Neuronal stem cell (in vitro differentiated cells): ENCODE results near the gene ACSL6.

ENCODE experiments used
- DNase-seq: peaks from one replicate; pipeline ENCODE4 v3.0.0-alpha.2; 2013; ENCODE audit warnings: low spot score
- H2AFZ ChIP-seq: one replicate; pipeline ENCODE4 v1.6.1; 2013; ENCODE audit warnings: mild to moderate bottlenecking, low read length, inconsistent platforms
- H2AK5ac ChIP-seq: 2 replicates; pipeline ENCODE4 v1.6.1; 2013; ENCODE audit warnings: low read depth, mild to moderate bottlenecking, inconsistent platforms, low read length, moderate library complexity, mixed read lengths
- H2BK120ac ChIP-seq: 2 replicates; pipeline ENCODE4 v1.6.1; 2013; ENCODE audit warnings: low read depth, mild to moderate bottlenecking, inconsistent platforms, low read length, moderate library complexity, mixed read lengths
- H2BK12ac ChIP-seq: one replicate; pipeline ENCODE4 v1.6.1; 2013; ENCODE audit warnings: low read length, inconsistent platforms
- H2BK15ac ChIP-seq: 2 replicates; pipeline ENCODE4 v1.6.1; 2013; ENCODE audit warnings: mild to moderate bottlenecking, low read length, inconsistent platforms, mixed read lengths
- H2BK5ac ChIP-seq: one replicate; pipeline ENCODE4 v1.6.1; 2013; ENCODE audit warnings: inconsistent platforms, mild to moderate bottlenecking, low read length, moderate library complexity
- H3K14ac ChIP-seq: one replicate; pipeline ENCODE4 v1.6.1; 2013; ENCODE audit warnings: low read length, inconsistent platforms
- H3K18ac ChIP-seq: 2 replicates; pipeline ENCODE4 v1.6.1; 2013; ENCODE audit warnings: low read length, inconsistent platforms
- H3K23ac ChIP-seq: 2 replicates; pipeline ENCODE4 v1.6.1; 2013; ENCODE audit warnings: low read depth, mild to moderate bottlenecking, mixed read lengths, low read length, inconsistent platforms; ENCODE audit not compliant: poor library complexity
- H3K27ac ChIP-seq: replicated peaks from 3 replicates; pipeline ENCODE4 v1.5.1; 2013; ENCODE audit warnings: low read length, inconsistent platforms
- H3K27me3 ChIP-seq, 3 experiments: 2 replicates each; pipeline ENCODE4 v1.6.1; 2013; ENCODE audit warnings: low read length in 3 of 3, mild to moderate bottlenecking in 2 of 3, inconsistent platforms in 1 of 3, low read depth in 1 of 3, mixed read lengths in 1 of 3, moderate library complexity in 1 of 3; ENCODE audit not compliant: control insufficient read depth in 3 of 3, insufficient read depth in 3 of 3
- H3K36me3 ChIP-seq, 2 donors: replicated peaks in 1 of 2; 2 replicates each; pipeline ENCODE4 v1.6.1; 2013; ENCODE audit warnings: low read length in 2 of 2; ENCODE audit not compliant: control insufficient read depth in 2 of 2, insufficient read depth in 2 of 2
- H3K4ac ChIP-seq: 2 replicates; pipeline ENCODE4 v1.6.1; 2013; ENCODE audit warnings: inconsistent platforms, mild to moderate bottlenecking, low read length, moderate library complexity
- H3K4me1 ChIP-seq, 2 donors: 1 replicate in 1 of 2; 2 replicates in 1 of 2; pipeline ENCODE4 v1.6.1; 2013; ENCODE audit warnings: low read length in 2 of 2, low read depth in 1 of 2; ENCODE audit not compliant: control insufficient read depth in 2 of 2, insufficient read depth in 1 of 2
- H3K4me2 ChIP-seq: one replicate; pipeline ENCODE4 v1.6.1; 2013; ENCODE audit warnings: mild to moderate bottlenecking, low read length, inconsistent platforms; ENCODE audit not compliant: insufficient read depth, poor library complexity, severe bottlenecking
- H3K4me3 ChIP-seq, 2 donors: 2 replicates each; pipeline ENCODE4 v1.5.1; 2013; ENCODE audit warnings: low read length in 2 of 2, mild to moderate bottlenecking in 2 of 2, inconsistent platforms in 1 of 2, moderate library complexity in 1 of 2
- H3K79me1 ChIP-seq: one replicate; pipeline ENCODE4 v1.6.1; 2013; ENCODE audit warnings: low read depth, mild to moderate bottlenecking, inconsistent platforms, low read length, moderate library complexity
- H3K9ac ChIP-seq: one replicate; pipeline ENCODE4 v1.6.1; 2013; ENCODE audit warnings: mild to moderate bottlenecking, low read depth, low read length, inconsistent platforms; ENCODE audit not compliant: poor library complexity
- H3K9me3 ChIP-seq, 2 donors: replicated peaks in 1 of 2; 2 replicates each; pipeline versions ENCODE3 to v1.6.1; 2013; ENCODE audit warnings: low read length in 2 of 2, mild to moderate bottlenecking in 2 of 2, inconsistent platforms in 1 of 2, low read depth in 1 of 2, mixed read lengths in 1 of 2, moderate library complexity in 1 of 2; ENCODE audit not compliant: control insufficient read depth in 2 of 2, insufficient read depth in 1 of 2
- H4K8ac ChIP-seq: one replicate; pipeline ENCODE4 v1.6.1; 2013; ENCODE audit warnings: low read depth, mild to moderate bottlenecking, inconsistent platforms, low read length, moderate library complexity
- H4K91ac ChIP-seq: one replicate; pipeline ENCODE4 v1.6.1; 2013; ENCODE audit warnings: low read length, low read depth, mild to moderate bottlenecking, inconsistent platforms; ENCODE audit not compliant: poor library complexity
- WGBS, 2 donors: extraction: QIAGEN DNeasy Blood & Tissue Kit; methylation state at CpG; one replicate each; pipeline ENCODE4 v1.1.7; 2013; ENCODE audit warnings: missing lambda C conversion rate in 2 of 2, mixed read lengths in 1 of 2; ENCODE audit not compliant: insufficient read length in 2 of 2, insufficient replicate concordance in 1 of 2; ENCODE audit errors: extremely low coverage in 2 of 2; 5-methylcytosine and 5-hydroxymethylcytosine counted together

ACSL6 gene

GRCh38 chr5:132009706-132010405 is 1.6 kb downstream of the ACSL6 start:
- Histone ChIP-seq H3K27me3 (peaks cover 4 to 49% (median 33%) of the 10 kb centered on the region in 3 experiments), H2BK5ac (no peak overlapping the region), H3K4me1 (peaks cover 4 to 5% of the 10 kb centered on the region in 2 donors)

DNA sequence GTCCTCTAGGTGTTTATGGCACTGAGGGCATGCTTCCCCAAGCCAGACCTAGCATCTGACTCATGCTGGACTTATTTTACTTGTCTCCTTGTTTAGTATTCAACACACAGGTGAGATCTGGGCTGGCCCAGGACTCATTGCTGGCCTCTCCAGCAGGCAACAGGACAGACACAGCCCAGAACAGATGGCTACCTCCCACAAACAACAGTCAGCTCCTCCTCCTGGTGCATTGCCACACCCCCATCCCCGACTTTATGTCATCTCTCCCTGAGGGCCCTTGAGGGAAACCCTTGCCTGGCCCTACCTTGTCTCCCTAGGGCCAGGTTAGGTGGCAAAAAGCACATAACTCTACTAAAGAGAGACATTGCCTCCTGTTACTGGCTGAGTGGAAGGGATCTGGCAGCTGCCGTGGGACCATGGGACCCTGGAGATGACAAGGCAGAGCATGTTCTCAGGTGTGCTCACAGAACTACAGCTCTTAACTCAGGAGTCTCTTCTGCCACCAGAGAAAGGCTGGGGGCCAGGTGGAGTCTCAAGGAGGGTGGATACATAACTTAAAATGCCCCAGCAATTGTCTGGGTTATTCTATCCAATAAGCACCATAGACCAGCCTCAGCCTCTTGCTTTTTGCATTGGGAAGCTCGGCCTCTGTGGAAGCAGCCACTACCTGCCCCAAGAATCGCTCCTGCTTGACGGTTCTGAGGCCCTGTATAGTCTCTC is 2.3 kb downstream of the ACSL6 start:
- Histone ChIP-seq H3K9me3 (no peaks in the 10 kb centered on the region), H3K18ac (no peak overlapping the region), H3K27me3 (peaks cover 4 to 49% (median 33%) of the 10 kb centered on the region in 3 experiments), H2AK5ac (no peak overlapping the region), H3K4me2 (no peak overlapping the region), H3K4me3 (no peak overlapping the region), H4K91ac (no peak overlapping the region), H3K27ac (no peak overlapping the region), H2BK12ac (no peak overlapping the region), H4K8ac (no peak overlapping the region), H2BK15ac (no peak overlapping the region), H2BK5ac (no peak overlapping the region), H3K4ac (no peak overlapping the region), H3K9ac (no peak overlapping the region), H2AFZ (no peak overlapping the region), H3K79me1 (no peaks in the 10 kb centered on the region), H3K4me1 (peaks cover 4 to 5% of the 10 kb centered on the region in 2 donors), H3K23ac (no peak overlapping the region), H2BK120ac (no peak overlapping the region), H3K14ac (no peak overlapping the region), H3K36me3 (no peaks in the 10 kb centered on the region)
- no peak for DNase-seq
- WGBS, 2 donors, result no CpG with 5 or more reads among the region's 5 CpGs

More at GRCh38 chr5:132009706-132010405, 1.6 kb downstream of the ACSL6 start:
- no peak overlapping the region for H3K18ac ChIP-seq
- no peak overlapping the region for H3K4me3 ChIP-seq
- H4K8ac ChIP-seq, result no peak overlapping the region
- H2AK5ac ChIP-seq, result no peak overlapping the region
- H2BK120ac ChIP-seq, result no peak overlapping the region
- no peak for DNase-seq
- no peak overlapping the region for H2BK12ac ChIP-seq
- no peak overlapping the region for H2BK15ac ChIP-seq
- no CpG with 5 or more reads among the region's 3 CpGs for WGBS, 2 donors
- H4K91ac ChIP-seq, result no peak overlapping the region
- no peaks in the 10 kb centered on the region for H3K9me3 ChIP-seq
- H3K27ac ChIP-seq, result no peak overlapping the region
- no peak overlapping the region for H3K4me2 ChIP-seq
- no peaks in the 10 kb centered on the region for H3K79me1 ChIP-seq
- no peaks in the 10 kb centered on the region for H3K36me3 ChIP-seq
- H3K9ac ChIP-seq, result no peak overlapping the region
- H3K14ac ChIP-seq, result no peak overlapping the region
- H3K23ac ChIP-seq, result peak overlapping the region; percentile 14
- no peak overlapping the region for H2AFZ ChIP-seq
- H3K4ac ChIP-seq, result no peak overlapping the region

- Histone ChIP-seq H3K27me3 (peaks cover 4 to 44% (median 33%) of the 10 kb centered on the region in 3 experiments), H3K4me1 (peaks cover 5 to 8% of the 10 kb centered on the region in 2 donors), H2BK12ac (no peak overlapping the region), H3K23ac (no peak overlapping the region), H2BK5ac (no peak overlapping the region), H3K4me3 (no peak overlapping the region), H3K9me3 (no peaks in the 10 kb centered on the region), H2BK120ac (no peak overlapping the region), H3K4me2 (no peak overlapping the region), H2AK5ac (no peak overlapping the region), H3K18ac (no peak overlapping the region), H3K79me1 (no peaks in the 10 kb centered on the region), H2AFZ (no peak overlapping the region), H3K36me3 (no peaks in the 10 kb centered on the region), H2BK15ac (no peak overlapping the region), H3K4ac (no peak overlapping the region), H3K27ac (no peak overlapping the region), H4K91ac (no peak overlapping the region), H3K9ac (no peak overlapping the region), H4K8ac (no peak overlapping the region), H3K14ac (no peak overlapping the region)
- DNase-seq, result no peak
- WGBS, 2 donors, result no CpG with 5 or more reads among the region's 2 CpGs
Measured at GRCh38 chr5:132008163-132008473, 3.3 kb downstream of the ACSL6 start.

DNA sequence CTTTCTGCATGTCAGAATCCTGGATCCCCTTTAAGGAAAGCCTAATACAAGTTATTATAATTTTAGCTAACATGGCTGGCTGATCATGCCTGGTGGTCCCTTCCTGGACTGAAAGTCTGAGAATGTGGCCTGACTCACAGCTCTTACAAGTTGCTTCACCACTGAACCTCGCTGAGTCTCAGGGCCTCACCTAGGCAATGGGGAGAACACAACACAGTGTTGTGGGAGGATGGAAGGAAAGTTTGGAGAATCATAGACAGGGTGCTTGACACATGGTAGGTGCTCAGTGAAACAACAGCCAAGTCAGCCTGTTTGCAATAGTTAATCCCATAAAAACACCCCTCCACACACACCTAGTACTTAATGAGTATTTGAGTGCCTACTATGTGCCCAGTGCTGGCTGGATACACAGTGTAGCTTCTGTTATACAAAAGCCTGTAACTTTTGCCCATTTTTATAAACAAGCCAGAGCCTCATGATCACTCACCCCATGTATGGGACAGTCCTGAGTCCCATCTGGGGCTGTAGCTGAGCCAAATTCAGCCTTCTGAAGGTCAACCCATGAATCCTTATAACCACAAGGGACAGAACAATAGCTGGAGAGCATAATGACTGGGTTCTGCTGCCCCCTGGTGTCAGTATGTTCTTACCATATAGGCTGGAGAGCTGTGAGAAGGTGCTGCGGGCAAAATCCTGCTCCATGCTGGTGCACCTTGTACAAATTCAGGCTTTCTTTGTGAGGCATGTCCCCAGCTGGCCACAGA is 3.9 kb downstream of the ACSL6 start:
- Histone ChIP-seq H3K27me3 (peaks cover 4 to 39% (median 33%) of the 10 kb centered on the region in 3 experiments), H4K8ac (no peak overlapping the region), H2BK120ac (no peak overlapping the region), H2BK12ac (no peak overlapping the region), H3K18ac (no peak overlapping the region), H3K4me2 (no peak overlapping the region), H2AFZ (no peak overlapping the region), H3K14ac (no peak overlapping the region), H2AK5ac (no peak overlapping the region), H3K4me3 (no peak overlapping the region), H3K36me3 (no peaks in the 10 kb centered on the region), H3K23ac (no peak overlapping the region), H2BK5ac (no peak overlapping the region), H3K4me1 (peaks cover 10 to 13% of the 10 kb centered on the region in 2 donors), H3K4ac (no peak overlapping the region), H3K9ac (no peak overlapping the region), H3K79me1 (no peaks in the 10 kb centered on the region), H2BK15ac (no peak overlapping the region), H3K27ac (no peak overlapping the region), H3K9me3 (no peaks in the 10 kb centered on the region), H4K91ac (no peak overlapping the region)
- DNase-seq, result peak; percentile 70
- WGBS, 2 donors, result no CpG with 5 or more reads among the region's 2 CpGs
